HG02840 (cell line): ENCODE results near the gene ALDOB.
A peak's percentile ranks its signal among the peaks of the same experiment; 100 is the strongest.

Experiments
- ATAC-seq: cut with Tn5 transposase; IDR thresholded peaks from one replicate; pipeline ENCODE4 v1.9.1; 2021; ENCODE audit warnings: mild to moderate bottlenecking, moderate library complexity, moderate number of reproducible peaks; ENCODE audit not compliant: unreplicated experiment, low FRiP score

ALDOB gene

DNA sequence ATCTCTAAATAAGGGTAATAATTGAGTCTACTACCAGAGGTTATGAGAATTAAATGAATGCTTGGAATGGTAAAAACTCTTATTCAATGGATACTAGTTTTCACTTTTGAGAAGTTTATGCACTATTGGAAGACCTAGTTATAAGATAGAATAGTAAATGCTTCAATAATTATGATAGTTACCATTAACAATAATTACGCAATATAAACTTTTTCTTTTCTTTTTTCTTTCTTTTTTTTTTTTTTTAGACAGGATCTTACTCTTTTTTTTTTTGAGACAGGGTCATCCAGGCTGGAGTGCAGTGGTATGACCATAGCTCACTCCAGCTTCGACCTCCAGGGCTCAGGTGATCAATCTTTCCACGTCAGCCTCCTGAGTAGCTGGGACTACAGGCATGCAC is 6.7 kb downstream of the ALDOB start:
- ATAC-seq: no peak

DNA sequence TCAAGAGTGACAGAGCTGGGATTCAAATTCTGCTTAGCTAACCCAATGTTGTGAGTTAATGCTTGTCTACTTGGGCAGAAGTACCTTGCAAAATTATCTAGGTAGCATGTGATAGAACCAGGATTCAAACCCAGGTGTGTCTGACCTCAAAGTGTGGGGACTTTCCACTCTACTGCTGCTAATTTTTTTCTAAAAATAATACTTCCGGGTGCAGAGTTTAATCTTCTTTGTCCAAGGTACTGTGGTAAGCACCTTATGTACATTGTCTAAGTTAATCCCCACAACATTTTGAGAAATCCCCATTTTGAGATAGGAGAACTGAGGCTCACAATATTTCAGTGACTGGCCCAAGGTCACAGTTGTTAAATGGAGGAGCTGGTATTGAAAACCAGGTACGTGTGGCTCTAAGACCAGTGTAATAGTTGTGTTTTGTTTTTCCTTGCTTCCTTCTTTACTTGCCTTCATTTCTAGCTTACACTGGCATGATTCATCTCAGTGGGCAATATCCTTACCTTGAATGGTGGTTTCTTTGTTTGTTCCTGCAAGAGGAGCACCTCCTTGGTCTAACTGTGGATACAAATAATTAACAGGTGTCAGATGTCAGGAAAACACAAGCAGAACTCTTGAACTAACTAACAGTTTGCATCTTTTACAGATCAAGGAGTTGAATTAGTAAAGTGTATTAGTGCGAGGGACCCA is 7.5 kb downstream of the ALDOB start:
- ATAC-seq: no peak

DNA sequence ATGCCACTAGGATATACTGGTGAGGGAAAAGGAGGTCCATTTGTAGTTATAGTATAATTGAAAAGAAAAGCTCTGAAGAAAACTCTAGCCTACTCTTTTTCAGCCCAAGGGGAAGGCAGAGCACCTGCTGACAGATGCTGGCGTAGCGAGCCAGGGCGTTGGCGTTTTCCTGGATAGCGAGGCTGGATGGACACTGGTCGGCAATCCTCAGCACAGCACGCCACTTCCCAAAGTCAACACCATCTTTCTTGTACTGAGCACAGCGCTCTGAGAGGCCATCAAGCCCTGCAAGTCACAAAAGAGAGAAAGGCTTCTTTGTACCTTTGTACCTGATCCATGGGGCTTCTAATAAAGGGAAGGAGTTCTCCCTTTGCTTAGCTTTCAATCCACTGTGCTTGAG is 8.2 kb downstream of the ALDOB start:
- no peak for ATAC-seq

DNA sequence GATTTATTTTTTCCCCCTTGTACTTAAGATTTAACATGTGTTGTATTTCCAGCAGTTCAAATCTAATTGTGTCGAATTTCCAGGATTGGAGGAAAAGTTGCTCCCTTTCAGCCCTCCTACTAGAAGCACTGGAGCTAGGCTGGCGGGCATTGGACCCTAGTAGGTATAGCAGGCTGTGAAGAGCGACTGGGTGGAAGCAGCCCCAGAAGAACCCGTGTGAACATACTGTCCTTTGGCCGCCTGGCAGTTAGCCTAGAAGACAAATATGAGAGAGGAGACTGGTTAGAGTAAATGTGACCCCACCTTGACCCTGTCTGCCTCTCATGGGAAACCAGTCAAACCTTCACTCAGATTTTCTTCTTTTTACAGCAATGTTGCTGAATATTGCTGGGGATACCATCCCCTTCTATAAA is 13.9 kb downstream of the ALDOB start:
- no peak for ATAC-seq

DNA sequence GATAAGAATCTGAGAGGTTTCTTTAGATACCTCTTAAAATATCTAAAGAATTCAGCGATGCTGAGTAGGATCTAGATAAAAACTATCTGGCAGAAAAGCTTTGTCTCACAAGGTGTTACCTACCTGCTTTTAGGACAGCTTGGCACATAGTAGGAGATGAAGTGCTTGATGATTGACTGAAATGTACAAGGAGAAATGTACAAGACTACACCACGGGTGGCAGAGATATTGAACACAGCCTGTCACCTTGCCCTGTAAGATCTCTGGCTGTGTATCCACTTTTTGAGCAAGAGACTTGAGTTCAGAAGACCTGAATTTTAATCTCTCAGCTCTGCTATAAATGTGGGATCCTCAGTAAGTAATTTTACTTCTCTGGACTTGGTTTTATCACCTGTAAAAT is 15.7 kb downstream of the ALDOB start:
- ATAC-seq: no peak

DNA sequence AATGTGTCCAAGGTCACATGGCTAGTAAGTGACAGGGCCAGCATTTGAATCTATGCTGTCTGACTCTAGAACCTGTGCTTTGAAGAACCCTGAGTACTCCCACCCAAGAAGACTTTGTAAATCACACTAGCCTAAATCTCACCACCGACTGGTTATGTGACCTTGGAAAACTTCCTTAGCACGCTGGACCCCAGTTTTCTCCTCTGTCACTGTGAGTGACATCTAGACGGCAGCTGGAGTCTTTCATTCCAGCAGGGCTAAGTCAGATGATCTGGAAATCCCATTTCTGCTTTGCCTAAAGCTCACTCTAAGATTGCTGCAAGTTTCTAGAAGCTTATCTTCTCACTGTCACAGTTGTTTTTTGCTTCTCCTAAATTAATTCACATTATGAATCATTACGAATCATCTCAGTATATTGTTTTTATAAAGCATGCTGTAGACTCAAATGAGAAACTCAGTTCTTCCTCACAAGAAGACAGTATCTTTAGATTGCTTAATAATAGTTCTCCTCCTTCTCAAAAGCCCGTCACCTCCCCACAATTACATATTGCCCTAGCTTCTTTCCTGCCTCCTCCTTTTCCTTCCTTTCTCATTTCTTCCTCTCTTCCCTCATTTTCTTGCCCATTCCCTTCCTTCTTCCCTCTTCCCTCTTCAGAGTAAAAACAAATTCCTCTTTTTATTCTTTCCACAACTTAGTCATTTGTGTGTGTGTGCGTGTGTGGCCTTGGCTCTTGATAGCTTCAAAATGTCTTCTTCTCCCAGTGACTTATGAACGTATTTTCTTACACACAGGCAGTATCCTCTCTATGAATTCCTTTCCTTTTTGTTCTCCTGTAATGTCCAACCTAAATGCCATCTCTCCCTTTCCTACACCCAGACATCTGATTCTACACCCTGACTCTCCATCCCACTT is 16.8 kb downstream of the ALDOB start:
- no peak for ATAC-seq

DNA sequence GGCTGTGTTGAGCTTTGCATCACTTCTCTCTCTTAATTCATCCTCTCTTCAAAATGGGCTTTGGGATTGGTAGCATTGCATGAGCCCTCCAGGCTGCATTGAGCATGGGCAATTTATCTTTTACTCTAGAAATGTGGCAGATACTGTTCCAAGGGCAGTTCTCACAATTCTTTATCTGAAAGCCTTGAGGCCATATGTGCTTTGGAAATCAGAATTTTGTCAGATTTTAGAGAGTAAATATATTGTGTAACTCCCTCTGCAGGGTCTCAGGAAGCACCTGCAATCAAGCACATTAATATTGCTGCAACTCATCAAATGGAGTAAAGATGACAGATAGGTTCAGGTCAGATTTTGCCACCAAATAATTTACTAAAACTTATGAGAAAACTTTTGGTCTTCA is 17.6 kb downstream of the ALDOB start:
- no peak for ATAC-seq

DNA sequence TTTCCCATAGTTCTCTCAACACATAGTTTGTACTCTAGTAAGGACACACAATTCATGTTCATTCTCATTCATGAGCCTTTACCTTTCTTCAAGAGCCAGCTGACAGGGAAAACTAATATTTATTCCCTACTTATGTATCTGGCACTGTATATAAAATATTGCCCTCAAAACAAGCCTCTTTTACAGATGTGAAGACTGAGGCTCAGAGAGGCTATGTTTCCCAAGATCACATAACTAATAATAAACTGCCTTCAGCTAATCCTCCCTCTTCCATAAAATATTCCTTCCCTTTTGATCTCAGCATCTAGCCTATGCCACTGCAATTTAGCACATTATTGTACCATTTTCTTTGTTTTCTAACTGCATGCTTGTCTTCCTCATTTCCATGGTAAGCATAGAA is 18.2 kb downstream of the ALDOB start:
- no peak for ATAC-seq

DNA sequence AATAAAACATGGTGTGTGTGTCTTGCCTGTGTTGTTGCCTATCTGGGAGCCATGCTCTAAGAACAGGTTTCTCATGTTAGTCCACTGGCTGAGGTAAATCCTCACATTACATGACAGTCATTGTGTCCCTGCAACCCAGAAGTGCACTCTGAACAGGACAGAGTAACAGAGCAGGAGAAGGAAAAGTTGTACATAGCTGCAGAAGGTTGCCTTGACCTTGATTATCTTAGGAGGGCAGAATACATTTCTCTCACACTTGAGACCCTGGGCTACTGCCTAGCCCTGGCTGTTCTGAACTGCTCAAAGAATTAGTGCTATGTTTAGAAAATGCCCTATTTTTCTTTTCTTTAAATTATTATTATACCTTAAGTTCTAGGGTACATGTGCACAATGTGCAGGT is 20.0 kb downstream of the ALDOB start:
- no peak for ATAC-seq

DNA sequence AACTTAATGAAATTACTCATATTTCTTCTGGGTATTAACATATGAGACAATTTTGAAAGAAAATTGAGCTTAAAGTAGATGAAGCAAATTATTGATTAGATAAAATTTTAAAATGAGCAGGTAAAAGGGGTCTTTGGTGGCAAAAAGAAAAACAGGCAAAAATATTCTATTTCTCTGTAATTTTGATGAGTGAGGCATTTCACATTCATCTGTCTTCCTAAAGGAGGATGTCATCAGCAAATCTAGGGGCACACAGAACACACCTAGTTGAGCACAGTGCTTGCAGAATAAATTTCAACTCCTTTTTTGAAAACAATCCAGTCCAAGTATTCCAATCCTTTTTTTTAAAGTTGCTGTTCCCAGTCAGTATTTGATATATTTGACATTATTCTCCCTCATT is 20.7 kb downstream of the ALDOB start:
- no peak for ATAC-seq

DNA sequence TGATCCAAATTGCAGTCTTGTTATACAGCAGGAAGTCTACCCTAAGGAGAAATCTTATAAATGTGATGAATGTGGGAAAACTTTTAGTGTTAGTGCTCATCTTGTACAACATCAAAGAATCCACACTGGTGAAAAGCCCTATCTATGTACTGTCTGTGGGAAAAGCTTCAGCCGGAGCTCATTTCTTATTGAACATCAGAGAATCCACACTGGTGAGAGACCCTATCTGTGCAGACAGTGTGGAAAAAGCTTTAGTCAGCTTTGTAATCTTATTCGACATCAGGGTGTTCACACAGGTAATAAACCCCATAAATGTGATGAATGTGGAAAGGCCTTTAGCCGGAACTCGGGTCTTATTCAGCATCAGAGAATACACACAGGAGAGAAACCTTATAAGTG is 26.5 kb downstream of the ALDOB start:
- ATAC-seq: no peak

DNA sequence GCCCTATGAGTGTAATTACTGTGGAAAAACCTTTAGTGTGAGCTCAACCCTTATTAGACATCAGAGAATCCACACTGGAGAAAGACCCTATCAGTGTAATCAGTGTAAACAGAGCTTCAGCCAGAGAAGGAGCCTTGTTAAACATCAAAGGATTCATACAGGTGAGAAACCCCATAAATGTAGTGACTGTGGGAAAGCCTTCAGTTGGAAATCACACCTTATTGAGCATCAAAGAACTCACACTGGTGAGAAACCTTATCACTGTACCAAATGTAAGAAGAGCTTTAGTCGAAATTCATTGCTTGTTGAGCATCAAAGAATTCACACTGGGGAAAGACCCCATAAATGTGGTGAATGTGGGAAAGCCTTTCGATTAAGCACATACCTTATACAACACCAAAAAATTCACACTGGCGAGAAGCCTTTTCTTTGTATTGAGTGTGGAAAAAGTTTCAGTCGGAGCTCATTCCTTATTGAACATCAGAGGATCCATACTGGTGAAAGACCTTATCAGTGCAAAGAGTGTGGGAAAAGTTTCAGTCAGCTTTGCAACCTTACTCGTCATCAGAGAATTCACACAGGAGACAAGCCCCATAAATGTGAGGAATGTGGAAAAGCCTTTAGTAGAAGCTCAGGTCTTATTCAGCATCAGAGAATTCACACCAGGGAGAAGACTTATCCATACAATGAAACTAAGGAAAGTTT is 27.0 kb downstream of the ALDOB start:
- no peak for ATAC-seq

DNA sequence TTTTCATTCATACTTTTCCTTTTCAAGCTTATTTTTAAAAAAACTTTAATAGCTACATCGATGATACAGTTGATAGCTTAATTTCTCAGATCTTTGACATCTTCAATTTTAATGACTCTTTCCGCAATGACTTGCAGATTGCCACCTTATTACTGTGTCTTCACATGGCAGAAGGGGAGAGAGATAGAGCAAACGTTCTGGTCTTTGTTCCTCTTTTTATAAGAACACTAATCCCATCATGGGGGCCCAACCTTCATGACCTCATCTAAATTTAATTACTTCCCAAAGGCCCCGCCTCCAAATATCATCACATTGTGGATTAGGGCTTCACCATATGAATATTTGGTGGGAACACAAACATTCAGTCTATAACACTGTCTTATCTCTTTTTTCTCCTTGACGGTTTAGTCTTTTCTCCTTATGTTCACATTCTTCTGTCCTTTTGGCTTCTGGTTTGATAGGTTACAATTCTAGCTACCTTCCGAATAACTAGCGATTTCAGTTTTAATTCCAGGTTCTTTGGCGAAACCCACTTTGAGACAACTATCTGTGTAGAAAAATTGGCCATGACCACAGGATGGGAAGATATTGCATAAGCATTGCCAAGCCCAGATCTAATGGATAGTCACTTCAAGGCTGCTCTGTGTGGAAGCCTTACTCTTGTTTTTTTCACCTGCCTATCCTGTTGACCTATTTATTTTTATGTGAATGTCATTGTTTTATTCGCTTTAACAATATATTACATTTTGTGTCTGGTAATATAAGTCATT is 31.9 kb downstream of the ALDOB start:
- ATAC-seq: no peak

DNA sequence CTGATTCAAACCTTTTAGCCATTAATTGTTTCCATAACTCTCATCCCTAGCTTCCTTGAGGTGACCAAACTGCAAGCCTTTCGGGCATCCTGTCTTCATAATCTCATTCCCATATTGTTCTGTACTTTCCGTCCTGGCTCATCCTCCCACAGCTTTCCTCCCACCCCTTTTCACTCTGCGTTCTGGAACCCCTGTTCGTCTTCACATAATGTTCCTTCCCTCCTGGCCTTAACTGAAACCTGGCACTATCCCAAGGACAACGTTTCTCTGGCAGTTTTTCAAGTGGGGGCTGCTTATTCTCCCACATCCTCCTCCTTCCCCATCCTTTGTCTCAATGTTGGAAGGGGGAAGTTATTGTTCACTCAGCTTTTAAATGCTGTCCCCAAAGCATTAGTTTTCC is 35.5 kb downstream of the ALDOB start:
- no peak for ATAC-seq

DNA sequence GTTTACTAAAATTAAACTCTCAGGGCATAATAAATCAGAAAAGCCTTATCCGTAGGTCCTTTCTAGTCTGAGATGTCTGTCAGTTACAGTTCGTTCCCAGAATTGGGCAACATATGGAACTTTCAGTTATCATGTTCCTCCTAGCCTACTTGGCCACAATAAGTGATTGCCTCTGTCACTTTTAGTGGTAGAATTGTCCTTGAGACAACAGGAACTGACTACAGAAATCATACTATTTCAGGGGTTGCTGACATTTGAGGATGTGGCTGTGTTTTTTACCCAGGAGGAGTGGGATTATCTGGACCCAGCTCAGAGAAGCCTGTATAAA is 36.0 kb downstream of the ALDOB start:
- ATAC-seq: no peak

DNA sequence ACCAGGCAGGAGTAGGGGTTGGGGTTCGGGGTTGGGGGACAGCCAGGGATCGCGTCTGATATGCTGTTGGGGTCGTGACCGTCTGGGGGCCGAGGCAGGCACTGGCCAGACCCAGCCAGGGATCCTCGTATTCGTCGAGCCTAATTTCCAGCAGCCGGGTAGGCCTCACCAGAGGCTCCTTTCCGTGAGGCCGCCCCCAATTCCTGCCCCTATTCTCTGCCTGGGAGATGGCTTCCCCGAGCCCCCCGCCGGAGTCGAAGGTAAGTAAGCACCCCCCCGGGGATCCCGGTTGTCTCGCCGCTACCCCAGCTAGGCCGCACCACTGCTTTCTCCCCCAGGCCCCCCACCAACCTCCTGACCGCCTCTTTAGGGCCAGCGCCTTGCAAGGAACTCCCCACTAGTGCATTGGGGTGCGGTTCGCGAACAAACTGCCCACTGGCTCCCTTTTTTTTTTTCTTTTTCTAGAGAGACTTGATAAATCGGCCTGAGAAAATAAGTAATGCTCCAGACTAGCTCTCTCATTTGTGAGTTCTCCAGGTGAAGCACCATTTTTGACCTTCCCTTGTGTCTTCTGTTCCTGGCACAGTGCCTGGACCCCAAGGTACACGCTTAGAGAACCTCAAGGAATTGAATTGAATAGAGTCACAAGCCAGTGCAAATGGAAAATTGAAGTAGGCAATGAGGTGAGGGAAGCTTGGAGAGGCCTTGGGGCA is 36.5 kb downstream of the ALDOB start:
- ATAC-seq: no peak

DNA sequence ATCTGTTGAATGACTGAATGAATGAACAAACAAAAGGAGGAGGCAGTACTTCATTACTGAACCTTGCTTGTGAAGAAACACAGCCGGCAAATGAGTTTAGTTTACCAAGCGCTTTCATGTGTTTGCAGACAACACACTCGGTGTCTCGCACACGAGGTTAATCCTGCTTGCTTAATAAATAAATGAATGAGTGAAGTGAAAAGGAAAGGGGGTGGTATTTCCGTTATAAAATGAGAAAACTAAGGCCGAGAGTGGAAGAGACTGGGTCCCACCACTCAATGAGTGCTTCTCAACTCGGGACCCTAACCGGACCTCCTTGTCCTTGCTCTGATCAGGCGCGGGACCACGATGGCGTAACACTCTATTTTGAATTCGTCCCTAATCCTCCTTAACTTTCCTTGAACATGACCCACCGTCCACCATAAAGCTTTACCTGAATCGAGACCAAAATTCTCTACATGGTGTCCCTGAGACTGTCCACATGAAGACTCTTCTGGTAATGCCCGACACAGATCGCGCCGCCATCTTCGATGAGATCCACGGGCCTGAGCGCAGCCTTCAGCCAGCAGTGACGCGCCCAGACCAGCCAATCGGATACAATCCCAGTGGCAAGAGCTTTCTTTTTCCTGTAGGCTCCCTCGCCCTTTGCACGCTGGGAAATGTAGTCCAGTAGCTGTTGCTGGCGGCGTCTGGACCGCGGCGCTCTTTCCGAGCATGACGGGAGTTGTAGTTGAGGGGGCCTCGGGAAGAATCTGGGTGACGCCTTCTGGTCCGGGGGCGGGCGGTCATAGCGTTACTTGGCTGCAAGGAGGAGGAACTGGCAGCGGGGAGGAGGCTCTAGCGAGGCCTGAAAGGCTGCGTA is 37.3 kb downstream of the ALDOB start, which contains the start of the genes MRPL50 and ZNF189:
TSS of gene MRPL50 (minus strand) at position 551 of the 862 bp plus-strand sequence. CDS start at position 525, 26 bp downstream.
TSS of gene ZNF189 (plus strand) at position 784 of the 862 bp plus-strand sequence. CDS start 306 bp downstream, outside the sequence.
- peak; percentile 98 for ATAC-seq

DNA sequence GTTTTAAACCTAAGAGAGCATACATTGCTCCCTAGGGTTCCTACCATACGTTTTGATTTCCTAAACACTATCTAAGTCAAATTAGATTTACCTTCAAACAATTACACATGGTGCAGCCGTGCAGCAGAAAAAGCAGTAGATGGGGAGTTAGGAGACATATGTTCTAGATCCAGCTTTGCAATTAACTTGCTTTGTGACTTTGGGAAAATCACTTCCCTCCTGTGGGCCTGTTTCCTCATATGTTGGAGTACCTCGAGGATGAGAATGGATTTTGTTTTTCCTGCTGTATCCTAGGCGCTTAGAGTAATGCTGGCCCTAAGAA is 37.9 kb downstream of the ALDOB start:
- no peak for ATAC-seq

DNA sequence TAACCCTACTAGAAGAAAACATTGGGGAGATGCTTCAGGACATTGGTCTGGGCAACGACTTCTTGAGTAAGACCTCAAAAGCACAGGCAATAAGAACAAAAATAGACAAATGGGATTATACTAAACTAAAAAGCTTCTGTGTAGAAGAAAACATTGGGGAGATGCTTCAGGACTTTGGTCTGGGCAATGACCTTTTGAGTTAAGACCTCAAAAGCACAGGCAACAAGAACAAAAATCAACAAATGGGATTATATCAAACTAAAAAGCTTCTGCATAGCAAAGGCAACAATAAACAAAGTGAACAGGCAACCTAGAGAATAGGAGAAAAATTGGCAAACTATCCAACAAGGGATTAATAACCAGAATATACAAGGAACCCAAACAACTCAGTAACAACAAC is 40.9 kb downstream of the ALDOB start:
- no peak for ATAC-seq
